Measurements from ENCODE around the gene PAQR6.
A peak's percentile ranks its signal among the peaks of the same experiment; 100 is the strongest.

PAQR6 gene

GRCh38 chr1:156196445-156196844 is 51.4 kb downstream of the PAQR6 start:
- H3K27ac ChIP-seq: no peak overlapping the region
- TF ChIP-seq CTCF (IDR thresholded peaks at IDR 0.05): no peak
- TF ChIP-seq ZFX (IDR thresholded peaks at IDR 0.05; ENCODE audit: borderline replicate concordance): no peak

GRCh38 chr1:156195853-156196252 is 52.0 kb downstream of the PAQR6 start:
- no peak overlapping the region for H3K27ac ChIP-seq
- no peak for TF ChIP-seq CTCF (IDR thresholded peaks at IDR 0.05)
- TF ChIP-seq ZFX (IDR thresholded peaks at IDR 0.05; ENCODE audit: borderline replicate concordance): no peak

GRCh38 chr1:156194300-156194652 is 53.6 kb downstream of the PAQR6 start:
- H3K27ac ChIP-seq: peak overlapping the region; percentile 95
- no peak for TF ChIP-seq ZFX (IDR thresholded peaks at IDR 0.05; ENCODE audit: borderline replicate concordance)
- no peak for TF ChIP-seq CTCF (IDR thresholded peaks at IDR 0.05)

GRCh38 chr1:156193488-156194299 is 54.2 kb downstream of the PAQR6 start, which contains the start of gene SLC25A44:
SLC25A44 (plus strand) TSS chr1:156194104; CDS start chr1:156199848, 5,744 bp downstream.
- TF ChIP-seq CTCF (IDR thresholded peaks at IDR 0.05): peak; percentile 53
- no peak for TF ChIP-seq ZFX (IDR thresholded peaks at IDR 0.05; ENCODE audit: borderline replicate concordance)
- peak within 1 kb of the TSS; percentile 95 for H3K27ac ChIP-seq

Measured in 22Rv1 (cell line).